RPMI8226 (cell line): ENCODE results near the gene MAP4K5.
"Not testable (repeated sequence)": the region's sequence is repeated elsewhere in the genome, so short reads cannot be mapped to it uniquely, and the experiment has no call there.

Source experiments
- DNase-seq: peaks from one replicate; pipeline ENCODE4 v3.0.0-alpha.2; 2015

The MAP4K5 gene

GRCh38 chr14:50531595-50532501, 521 bp downstream of the MAP4K5 start:
- peak; percentile 37 for DNase-seq

- no peak for DNase-seq
Observed at GRCh38 chr14:50530794-50531365, 1.5 kb downstream of the MAP4K5 start.

GRCh38 chr14:50530358-50530757, 2.0 kb downstream of the MAP4K5 start:
- no peak for DNase-seq

- DNase-seq = no peak
Observed at GRCh38 chr14:50529288-50530179, 2.8 kb downstream of the MAP4K5 start.

- DNase-seq = no peak
Observed at GRCh38 chr14:50528000-50528399, 4.4 kb downstream of the MAP4K5 start.

GRCh38 chr14:50524731-50525515, 7.4 kb downstream of the MAP4K5 start:
- no peak for DNase-seq

- no peak for DNase-seq
Observed at GRCh38 chr14:50524060-50524459, 8.3 kb downstream of the MAP4K5 start.

GRCh38 chr14:50523271-50524041, 8.9 kb downstream of the MAP4K5 start:
- no peak for DNase-seq

GRCh38 chr14:50521912-50522341, 10.4 kb downstream of the MAP4K5 start:
- no peak for DNase-seq

- DNase-seq = no peak
Observed at GRCh38 chr14:50520947-50521815, 11.2 kb downstream of the MAP4K5 start.

GRCh38 chr14:50516091-50516490, 16.3 kb downstream of the MAP4K5 start:
- no peak for DNase-seq

GRCh38 chr14:50512463-50512862, 19.9 kb downstream of the MAP4K5 start:
- no peak for DNase-seq

GRCh38 chr14:50510157-50510556, 22.2 kb downstream of the MAP4K5 start:
- no peak for DNase-seq

- not testable (repeated sequence) for DNase-seq
Observed at GRCh38 chr14:50507078-50507477, 25.3 kb downstream of the MAP4K5 start.

GRCh38 chr14:50501642-50502041, 30.7 kb downstream of the MAP4K5 start:
- DNase-seq = no peak

GRCh38 chr14:50497351-50497750, 35.0 kb downstream of the MAP4K5 start:
- DNase-seq = no peak

GRCh38 chr14:50489851-50490250, 42.5 kb downstream of the MAP4K5 start:
- DNase-seq = no peak

GRCh38 chr14:50488521-50488920, 43.8 kb downstream of the MAP4K5 start:
- no peak for DNase-seq

- DNase-seq = no peak
Observed at GRCh38 chr14:50479041-50479440, 53.3 kb downstream of the MAP4K5 start.

- DNase-seq = no peak
Observed at GRCh38 chr14:50477760-50478159, 54.6 kb downstream of the MAP4K5 start.

- no peak for DNase-seq
Observed at GRCh38 chr14:50476134-50476533, 56.2 kb downstream of the MAP4K5 start.
